IPS DF 6.9 (cell line): ENCODE data around the gene VWA3B.
"Not testable (repeated sequence)": the region's sequence is repeated elsewhere in the genome, so short reads cannot be mapped to it uniquely, and the experiment has no call there.

Experiments
- DNase-seq: peaks from one replicate; pipeline ENCODE4 v3.0.0-alpha.2; 2013; ENCODE audit warnings: low read depth, low spot score
- H3K27ac ChIP-seq: one replicate; pipeline ENCODE4 v1.5.1; 2013; ENCODE audit warnings: low read length, control low read depth
- H3K27me3 ChIP-seq: 2 replicates; pipeline ENCODE4 v1.6.1; 2013; ENCODE audit warnings: mild to moderate bottlenecking, low read length; ENCODE audit not compliant: control insufficient read depth, insufficient read depth
- H3K36me3 ChIP-seq: 2 replicates; pipeline ENCODE4 v1.6.1; 2013; ENCODE audit warnings: low read length; ENCODE audit not compliant: control insufficient read depth, insufficient read depth
- H3K4me1 ChIP-seq: 2 replicates; pipeline ENCODE4 v1.6.1; 2013; ENCODE audit warnings: low read length; ENCODE audit not compliant: control insufficient read depth, insufficient read depth
- H3K4me3 ChIP-seq: 2 replicates; pipeline ENCODE4 v1.5.1; 2013; ENCODE audit warnings: mild to moderate bottlenecking, low read length
- H3K9me3 ChIP-seq: 2 replicates; pipeline ENCODE4 v1.6.1; 2013; ENCODE audit warnings: low read length, inconsistent platforms; ENCODE audit not compliant: control insufficient read depth, insufficient read depth
- WGBS: extraction: QIAGEN DNeasy Blood & Tissue Kit; methylation state at CpG from one replicate; pipeline ENCODE4 v1.1.7; 2013; ENCODE audit warnings: mixed read lengths, missing lambda C conversion rate; ENCODE audit not compliant: insufficient read length, insufficient coverage; 5-methylcytosine and 5-hydroxymethylcytosine counted together

VWA3B gene

GRCh38 chr2:98263362-98263761 lies 176.4 kb downstream of the VWA3B start:
- Histone ChIP-seq H3K9me3 (no peaks in the 10 kb centered on the region), H3K27me3 (no peaks in the 10 kb centered on the region), H3K4me1 (no peaks in the 10 kb centered on the region), H3K36me3 (no peaks in the 10 kb centered on the region), H3K27ac (no peak overlapping the region), H3K4me3 (no peak overlapping the region)
- no CpG with 5 or more reads among the region's 1 CpG for WGBS
- DNase-seq, result no peak

- not testable (repeated sequence) for DNase-seq, H3K27ac ChIP-seq, H3K4me3 ChIP-seq, H3K9me3 ChIP-seq, H3K4me1 ChIP-seq, H3K27me3 ChIP-seq, H3K36me3 ChIP-seq
These were observed 181.3 kb downstream of the VWA3B start for GRCh38 chr2:98268225-98268624.

- Histone ChIP-seq H3K4me1 (no peaks in the 10 kb centered on the region), H3K27ac (no peak overlapping the region), H3K4me3 (no peak overlapping the region), H3K9me3 (no peaks in the 10 kb centered on the region), H3K27me3 (no peaks in the 10 kb centered on the region), H3K36me3 (no peaks in the 10 kb centered on the region)
- peak; percentile 43 for DNase-seq
- WGBS, result no CpG with 5 or more reads among the region's 2 CpGs
These were observed 182.3 kb downstream of the VWA3B start for GRCh38 chr2:98269274-98269673.

- Histone ChIP-seq H3K9me3 (no peaks in the 10 kb centered on the region), H3K27ac (no peak overlapping the region), H3K4me1 (no peaks in the 10 kb centered on the region), H3K27me3 (no peaks in the 10 kb centered on the region), H3K36me3 (no peaks in the 10 kb centered on the region), H3K4me3 (no peak overlapping the region)
- DNase-seq, result no peak
- WGBS, result no CpG with 5 or more reads among the region's 2 CpGs
These were observed 182.9 kb downstream of the VWA3B start for GRCh38 chr2:98269830-98270229.

GRCh38 chr2:98277162-98277859 lies 190.3 kb downstream of the VWA3B start:
- Histone ChIP-seq H3K27me3 (no peaks in the 10 kb centered on the region), H3K27ac (no peak overlapping the region), H3K9me3 (no peaks in the 10 kb centered on the region), H3K36me3 (no peaks in the 10 kb centered on the region), H3K4me3 (no peak overlapping the region), H3K4me1 (0 out of 2 replicates have a peak, but pooled peaks cover 2% of the 10 kb centered on the region)
- no CpG with 5 or more reads among the region's 9 CpGs for WGBS
- no peak for DNase-seq

- DNase-seq, result no peak
- no peaks in the 10 kb centered on the region for H3K9me3 ChIP-seq
- H3K4me1 ChIP-seq, result 0 out of 2 replicates have a peak, but pooled peaks cover 2% of the 10 kb centered on the region
- no peak overlapping the region for H3K4me3 ChIP-seq
- no peaks in the 10 kb centered on the region for H3K27me3 ChIP-seq
- no peaks in the 10 kb centered on the region for H3K36me3 ChIP-seq
- no CpG with 5 or more reads among the region's 7 CpGs for WGBS
- H3K27ac ChIP-seq, result no peak overlapping the region
These were observed 191.1 kb downstream of the VWA3B start for GRCh38 chr2:98278074-98278473.

GRCh38 chr2:98280376-98281102 lies 193.6 kb downstream of the VWA3B start:
- whole genome bisulfite sequencing, result no CpG with 5 or more reads among the region's 18 CpGs
- H3K9me3 ChIP-seq, result no peaks in the 10 kb centered on the region
- DNase-seq, result no peak
- no peak overlapping the region for H3K27ac ChIP-seq
- no peaks in the 10 kb centered on the region for H3K27me3 ChIP-seq
- no peak overlapping the region for H3K4me3 ChIP-seq
- H3K4me1 ChIP-seq, result 0 out of 2 replicates have a peak, but pooled peaks cover 2% of the 10 kb centered on the region
- H3K36me3 ChIP-seq, result no peaks in the 10 kb centered on the region

- H3K9me3 ChIP-seq, result no peaks in the 10 kb centered on the region
- no peak overlapping the region for H3K4me3 ChIP-seq
- 0 out of 2 replicates have a peak, but pooled peaks cover 2% of the 10 kb centered on the region for H3K4me1 ChIP-seq
- no peak overlapping the region for H3K27ac ChIP-seq
- no peaks in the 10 kb centered on the region for H3K36me3 ChIP-seq
- WGBS, result no CpG with 5 or more reads among the region's 6 CpGs
- no peaks in the 10 kb centered on the region for H3K27me3 ChIP-seq
- DNase-seq, result no peak
These were observed 194.6 kb downstream of the VWA3B start for GRCh38 chr2:98281607-98282006.

- Histone ChIP-seq H3K4me3 (no peak overlapping the region), H3K9me3 (no peaks in the 10 kb centered on the region), H3K4me1 (0 out of 2 replicates have a peak, but pooled peaks cover 2% of the 10 kb centered on the region), H3K36me3 (no peaks in the 10 kb centered on the region), H3K27me3 (no peaks in the 10 kb centered on the region), H3K27ac (no peak overlapping the region)
- WGBS, result no CpG with 5 or more reads among the region's 1 CpG
- DNase-seq, result no peak
These were observed 195.1 kb downstream of the VWA3B start for GRCh38 chr2:98282109-98282508.

- Histone ChIP-seq H3K9me3 (no peaks in the 10 kb centered on the region; the same call in 1 of the 2 replicates), H3K27me3 (no peaks in the 10 kb centered on the region), H3K27ac (no peak overlapping the region), H3K4me3 (no peak overlapping the region), H3K4me1 (no peaks in the 10 kb centered on the region), H3K36me3 (no peaks in the 10 kb centered on the region)
- DNase-seq, result no peak
- no CpG with 5 or more reads among the region's 5 CpGs for WGBS
These were observed 206.1 kb downstream of the VWA3B start for GRCh38 chr2:98293030-98293429.
